ENCODE data around the gene SLC5A10.

- TF ChIP-seq CTCF (IDR thresholded peaks at IDR 0.05), result no peak
- no peak for TF ChIP-seq POLR2A (IDR thresholded peaks at IDR 0.05)
Measured at GRCh38 chr17:18949566-18949965, 2.4 kb upstream of the SLC5A10 start.

All from gastroesophageal sphincter (tissue), 3 donors.